ENCODE results near the gene GRIK3.

The GRIK3 gene

GRCh38 chr1:36951761-36952160 lies 82.6 kb downstream of the GRIK3 start:
- CTCF ChIA-PET, result no interaction called here
- POLR2A ChIA-PET, result no interaction called here
- TF ChIP-seq HDGF (IDR thresholded peaks at IDR 0.05; ENCODE audit: borderline replicate concordance) (no peak), FOXM1 (IDR thresholded peaks at IDR 0.05; ENCODE audit: borderline replicate concordance) (no peak), ELF4 (IDR thresholded peaks at IDR 0.05) (no peak), FOXK2 (IDR thresholded peaks at IDR 0.05) (no peak), LEF1 (IDR thresholded peaks at IDR 0.05; ENCODE audit: borderline replicate concordance) (no peak), SP1 (IDR thresholded peaks at IDR 0.05) (no peak), FOXA1 (IDR thresholded peaks at IDR 0.05) (no peak), PKNOX1 (IDR thresholded peaks at IDR 0.05) (no peak), SUZ12 (IDR thresholded peaks at IDR 0.05) (no peak), ZNF384 (IDR thresholded peaks at IDR 0.05) (no peak), TARDBP (IDR thresholded peaks at IDR 0.05) (no peak), CTBP1 (IDR thresholded peaks at IDR 0.05; ENCODE audit: borderline replicate concordance) (no peak), NFRKB (IDR thresholded peaks at IDR 0.05) (no peak), BHLHE40 (IDR thresholded peaks at IDR 0.05; ENCODE audit: borderline replicate concordance) (no peak), L3MBTL2 (conservative IDR thresholded peaks at IDR 0.05) (no peak), ARNT (IDR thresholded peaks at IDR 0.05) (no peak)
- DNase-seq (ENCODE audit: extremely low spot score), result no peak

- ChIA-PET CTCF (no interaction called here), POLR2A (no interaction called here)
- TF ChIP-seq L3MBTL2 (conservative IDR thresholded peaks at IDR 0.05), result no peak
- TF ChIP-seq BHLHE40 (IDR thresholded peaks at IDR 0.05; ENCODE audit: borderline replicate concordance), result no peak
- TF ChIP-seq ARNT (IDR thresholded peaks at IDR 0.05), result no peak
- no peak for TF ChIP-seq NFRKB (IDR thresholded peaks at IDR 0.05)
- TF ChIP-seq FOXM1 (IDR thresholded peaks at IDR 0.05; ENCODE audit: borderline replicate concordance), result no peak
- TF ChIP-seq PKNOX1 (IDR thresholded peaks at IDR 0.05), result no peak
- no peak for TF ChIP-seq FOXK2 (IDR thresholded peaks at IDR 0.05)
- TF ChIP-seq SP1 (IDR thresholded peaks at IDR 0.05), result no peak
- TF ChIP-seq HDGF (IDR thresholded peaks at IDR 0.05; ENCODE audit: borderline replicate concordance), result no peak
Measured at GRCh38 chr1:36951292-36951750, 83.0 kb downstream of the GRIK3 start.

GRCh38 chr1:36950604-36951291 lies 83.6 kb downstream of the GRIK3 start:
- ChIA-PET POLR2A (no interaction called here), CTCF (no interaction called here)
- no peak for DNase-seq (ENCODE audit: extremely low spot score)
- TF ChIP-seq HDGF (IDR thresholded peaks at IDR 0.05; ENCODE audit: borderline replicate concordance) (no peak), SP1 (IDR thresholded peaks at IDR 0.05) (no peak), FOXA1 (IDR thresholded peaks at IDR 0.05) (no peak), FOXK2 (IDR thresholded peaks at IDR 0.05) (no peak), BHLHE40 (IDR thresholded peaks at IDR 0.05; ENCODE audit: borderline replicate concordance) (no peak), ZNF384 (IDR thresholded peaks at IDR 0.05) (no peak), TARDBP (IDR thresholded peaks at IDR 0.05) (no peak), ELF4 (IDR thresholded peaks at IDR 0.05) (no peak), NFRKB (IDR thresholded peaks at IDR 0.05) (no peak), CTBP1 (IDR thresholded peaks at IDR 0.05; ENCODE audit: borderline replicate concordance) (no peak), ARNT (IDR thresholded peaks at IDR 0.05) (no peak), FOXM1 (IDR thresholded peaks at IDR 0.05; ENCODE audit: borderline replicate concordance) (no peak), SUZ12 (IDR thresholded peaks at IDR 0.05) (no peak), LEF1 (IDR thresholded peaks at IDR 0.05; ENCODE audit: borderline replicate concordance) (no peak), L3MBTL2 (conservative IDR thresholded peaks at IDR 0.05) (no peak), PKNOX1 (IDR thresholded peaks at IDR 0.05) (no peak)

More at GRCh38 chr1:36951292-36951750, 83.0 kb downstream of the GRIK3 start:
- DNase-seq (ENCODE audit: extremely low spot score), result no peak

GRCh38 chr1:36948606-36949005 lies 85.7 kb downstream of the GRIK3 start:
- ChIA-PET POLR2A (no interaction called here), CTCF (no interaction called here)
- DNase-seq (ENCODE audit: extremely low spot score), result no peak
- TF ChIP-seq L3MBTL2 (conservative IDR thresholded peaks at IDR 0.05) (no peak), PKNOX1 (IDR thresholded peaks at IDR 0.05) (no peak), ARNT (IDR thresholded peaks at IDR 0.05) (no peak), ZNF384 (IDR thresholded peaks at IDR 0.05) (no peak), ELF4 (IDR thresholded peaks at IDR 0.05) (no peak), FOXK2 (IDR thresholded peaks at IDR 0.05) (no peak)

- no peak for TF ChIP-seq ZNF384 (IDR thresholded peaks at IDR 0.05)
- no peak for TF ChIP-seq FOXM1 (IDR thresholded peaks at IDR 0.05; ENCODE audit: borderline replicate concordance)
- no peak for TF ChIP-seq HDGF (IDR thresholded peaks at IDR 0.05; ENCODE audit: borderline replicate concordance)
- TF ChIP-seq LEF1 (IDR thresholded peaks at IDR 0.05; ENCODE audit: borderline replicate concordance), result no peak
- TF ChIP-seq CTBP1 (IDR thresholded peaks at IDR 0.05; ENCODE audit: borderline replicate concordance), result no peak
- no peak for TF ChIP-seq SP1 (IDR thresholded peaks at IDR 0.05)
- no peak for TF ChIP-seq ARNT (IDR thresholded peaks at IDR 0.05)
- no peak for TF ChIP-seq BHLHE40 (IDR thresholded peaks at IDR 0.05; ENCODE audit: borderline replicate concordance)
- no peak for TF ChIP-seq ELF4 (IDR thresholded peaks at IDR 0.05)
- TF ChIP-seq FOXK2 (IDR thresholded peaks at IDR 0.05), result no peak
- no peak for TF ChIP-seq PKNOX1 (IDR thresholded peaks at IDR 0.05)
- no peak for TF ChIP-seq SUZ12 (IDR thresholded peaks at IDR 0.05)
- CTCF ChIA-PET, result no interaction called here
- DNase-seq (ENCODE audit: extremely low spot score), result no peak
- POLR2A ChIA-PET, result no interaction called here
Measured at GRCh38 chr1:36948147-36948546, 86.2 kb downstream of the GRIK3 start.

All from HEK293T (cell line).